ENCODE measurements around the gene NPR2. TPM values are rescaled to one million over a fixed set of nuclear protein-coding genes. Genes with fewer than 3 reads are reported as not detected.

The NPR2 gene
- total RNA-seq, 1 donor: 1.2 TPM

DNA sequence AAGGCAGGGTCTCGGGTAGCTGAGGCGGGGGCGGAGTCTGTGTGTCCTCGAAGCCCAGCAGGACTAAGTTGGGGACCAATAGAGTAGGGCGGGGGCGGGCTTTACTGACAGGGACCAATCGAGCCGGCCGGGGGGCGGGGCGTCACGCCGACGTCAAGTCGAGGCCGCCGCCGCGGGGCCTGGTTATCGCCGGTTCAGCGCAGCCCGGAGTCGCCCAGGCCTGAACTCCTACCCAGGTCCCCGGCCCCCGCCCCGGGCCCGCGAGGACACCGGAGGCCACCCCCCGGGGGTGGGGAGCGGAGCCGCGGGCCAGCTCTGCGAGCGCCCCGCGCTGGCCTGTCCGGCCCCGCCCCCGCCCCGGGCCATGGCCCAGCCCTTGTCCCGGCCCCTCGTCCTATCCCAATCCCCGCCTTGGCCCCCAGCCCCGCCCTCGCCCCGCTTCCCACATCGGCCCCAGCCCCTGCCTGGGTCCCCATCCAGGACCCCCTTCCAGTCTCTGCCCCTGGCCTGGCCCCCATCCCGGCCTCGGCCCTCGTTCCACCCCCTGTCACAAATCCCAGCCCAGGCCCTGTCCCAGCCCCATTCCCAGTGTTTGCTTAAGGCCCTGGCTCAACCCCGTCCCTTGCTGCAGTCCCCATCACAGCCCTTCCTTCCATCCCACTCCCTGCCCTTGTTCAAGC, 37.8 kb downstream of the NPR2 start, which contains the start of gene TMEM8B:
Gene TMEM8B, plus strand, starts transcription at position 145 of the 680 bp plus-strand sequence. Its CDS starts 220 bp downstream, at position 365.
- Histone ChIP-seq H3K27me3 (ENCODE audit: insufficient read depth, low read length) (peaks cover 3% of the 10 kb centered on the region), H3K4me3 (ENCODE audit: low read length) (peak within 1 kb of the TSS; percentile 41), H3K4me1 (ENCODE audit: insufficient read depth, low read length) (peaks cover 47% of the 10 kb centered on the region), H3K9me3 (ENCODE audit: low read depth, low read length) (no peaks in the 10 kb centered on the region)

DNA sequence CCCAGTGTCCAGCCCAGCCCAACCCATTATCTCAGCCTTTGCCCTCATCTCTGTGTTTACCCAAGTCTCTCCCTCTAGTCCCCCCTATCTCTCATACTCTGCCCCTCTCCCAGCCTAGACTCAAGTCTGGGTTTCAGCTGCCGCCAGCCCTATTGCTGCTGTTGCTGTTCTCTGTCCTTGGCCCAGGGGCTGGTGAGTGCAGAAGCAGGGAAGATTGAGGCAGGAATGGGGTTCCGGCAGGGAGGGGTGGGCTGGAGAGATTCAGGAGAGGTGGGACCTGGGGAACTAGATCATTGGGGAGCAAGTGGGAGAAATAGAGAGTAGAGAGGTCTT, 38.3 kb downstream of the NPR2 start:
- H3K4me3 ChIP-seq (ENCODE audit: low read length): no peak overlapping the region

DNA sequence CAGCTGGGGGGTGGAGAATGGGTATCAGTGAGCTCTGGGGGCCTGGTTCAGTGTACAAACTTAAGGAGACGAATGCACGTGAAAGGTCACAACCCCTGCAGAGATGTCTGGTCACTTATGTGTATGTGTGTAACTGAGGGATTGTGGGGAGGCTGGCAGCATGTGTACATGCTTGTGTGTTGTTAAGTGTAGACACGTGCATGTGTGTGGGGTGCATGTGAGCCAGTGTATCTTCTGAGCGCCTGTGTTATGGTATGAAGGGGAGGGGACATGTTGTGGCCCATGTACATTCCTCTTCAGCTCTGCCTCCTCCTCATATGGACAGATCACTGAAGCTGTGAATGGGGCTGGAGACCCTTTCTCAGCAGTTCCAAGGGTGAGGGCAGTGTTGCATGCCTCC, 39.6 kb downstream of the NPR2 start:
- Histone ChIP-seq H3K4me3 (ENCODE audit: low read length) (no peak overlapping the region), H3K27me3 (ENCODE audit: insufficient read depth, low read length) (peaks cover 3% of the 10 kb centered on the region), H3K9me3 (ENCODE audit: low read depth, low read length) (no peaks in the 10 kb centered on the region), H3K4me1 (ENCODE audit: insufficient read depth, low read length) (peaks cover 65% of the 10 kb centered on the region)

More for the DNA sequence above, 38.3 kb downstream of the NPR2 start:
- H3K27me3 ChIP-seq (ENCODE audit: insufficient read depth, low read length): peaks cover 3% of the 10 kb centered on the region
- peaks cover 52% of the 10 kb centered on the region for H3K4me1 ChIP-seq (ENCODE audit: insufficient read depth, low read length)
- H3K9me3 ChIP-seq (ENCODE audit: low read depth, low read length): no peaks in the 10 kb centered on the region

GRCh38 chr9:35832814-35833213, 41.4 kb downstream of the NPR2 start:
- no peak overlapping the region for H3K4me3 ChIP-seq (ENCODE audit: low read length)
- H3K4me1 ChIP-seq (ENCODE audit: insufficient read depth, low read length): peaks cover 66% of the 10 kb centered on the region
- no peaks in the 10 kb centered on the region for H3K27me3 ChIP-seq (ENCODE audit: insufficient read depth, low read length)
- no peaks in the 10 kb centered on the region for H3K9me3 ChIP-seq (ENCODE audit: low read depth, low read length)

- no peaks in the 10 kb centered on the region for H3K9me3 ChIP-seq (ENCODE audit: low read depth, low read length)
- peaks cover 58% of the 10 kb centered on the region for H3K4me1 ChIP-seq (ENCODE audit: insufficient read depth, low read length)
- no peak overlapping the region for H3K4me3 ChIP-seq (ENCODE audit: low read length)
- peaks cover 3% of the 10 kb centered on the region for H3K27me3 ChIP-seq (ENCODE audit: insufficient read depth, low read length)
These were observed 43.1 kb downstream of the NPR2 start for GRCh38 chr9:35834260-35835215.

DNA sequence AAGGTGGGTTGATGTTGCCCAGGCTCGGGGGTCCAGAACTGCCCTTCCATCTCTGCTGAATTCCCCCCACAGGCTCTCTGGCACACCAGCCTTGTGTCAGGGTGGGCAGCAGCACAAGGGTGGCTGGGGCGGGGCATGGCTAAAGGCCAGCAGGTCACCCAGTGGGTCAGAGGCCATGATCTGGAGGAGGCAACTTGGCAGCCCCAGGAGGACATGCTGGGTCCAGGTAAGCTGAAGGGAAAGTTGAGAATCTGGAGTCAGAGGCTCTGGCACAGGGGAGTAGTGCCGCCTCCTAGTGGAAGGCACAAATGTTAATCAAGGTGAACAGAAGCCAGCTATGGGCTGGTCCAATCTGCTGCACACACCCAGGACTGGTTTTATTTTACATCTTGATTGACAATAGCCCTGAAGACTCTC, 43.8 kb downstream of the NPR2 start:
- H3K4me1 ChIP-seq (ENCODE audit: insufficient read depth, low read length): peaks cover 58% of the 10 kb centered on the region
- H3K9me3 ChIP-seq (ENCODE audit: low read depth, low read length): no peaks in the 10 kb centered on the region
- peaks cover 3% of the 10 kb centered on the region for H3K27me3 ChIP-seq (ENCODE audit: insufficient read depth, low read length)
- H3K4me3 ChIP-seq (ENCODE audit: low read length): no peak overlapping the region

DNA sequence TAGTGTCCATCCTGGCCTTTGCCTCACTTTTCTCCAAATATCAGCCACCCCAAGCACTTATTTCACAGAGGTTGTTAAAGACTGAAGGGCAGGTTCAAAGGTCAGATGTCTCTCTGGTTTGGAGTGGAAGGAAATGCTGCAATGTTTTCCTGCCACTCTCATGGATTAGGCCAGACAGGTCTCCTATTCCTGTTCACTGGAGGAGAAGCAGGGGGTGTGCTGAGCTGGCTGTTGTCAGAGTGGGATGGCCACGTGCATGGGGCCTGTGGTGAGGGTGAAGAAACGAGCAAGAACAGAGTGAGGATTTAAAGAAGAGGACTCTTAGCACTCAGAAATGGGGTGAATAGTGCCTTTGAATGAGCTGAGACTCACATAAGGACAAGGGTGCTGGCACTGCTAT, 44.4 kb downstream of the NPR2 start:
- peaks cover 3% of the 10 kb centered on the region for H3K27me3 ChIP-seq (ENCODE audit: insufficient read depth, low read length)
- peaks cover 59% of the 10 kb centered on the region for H3K4me1 ChIP-seq (ENCODE audit: insufficient read depth, low read length)
- no peak overlapping the region for H3K4me3 ChIP-seq (ENCODE audit: low read length)
- H3K9me3 ChIP-seq (ENCODE audit: low read depth, low read length): no peaks in the 10 kb centered on the region

- Histone ChIP-seq H3K4me3 (ENCODE audit: low read length) (no peak overlapping the region), H3K4me1 (ENCODE audit: insufficient read depth, low read length) (peaks cover 52% of the 10 kb centered on the region)
These were observed 45.2 kb downstream of the NPR2 start for GRCh38 chr9:35836595-35836994.

GRCh38 chr9:35839926-35840325, 48.5 kb downstream of the NPR2 start:
- Histone ChIP-seq H3K9me3 (ENCODE audit: low read depth, low read length) (no peaks in the 10 kb centered on the region), H3K4me1 (ENCODE audit: insufficient read depth, low read length) (peaks cover 58% of the 10 kb centered on the region), H3K4me3 (ENCODE audit: low read length) (no peak overlapping the region), H3K27me3 (ENCODE audit: insufficient read depth, low read length) (peaks cover 3% of the 10 kb centered on the region)

More at GRCh38 chr9:35836595-35836994, 45.2 kb downstream of the NPR2 start:
- peaks cover 3% of the 10 kb centered on the region for H3K27me3 ChIP-seq (ENCODE audit: insufficient read depth, low read length)
- no peaks in the 10 kb centered on the region for H3K9me3 ChIP-seq (ENCODE audit: low read depth, low read length)

- H3K9me3 ChIP-seq (ENCODE audit: low read depth, low read length): no peaks in the 10 kb centered on the region
- peaks cover 58% of the 10 kb centered on the region for H3K4me1 ChIP-seq (ENCODE audit: insufficient read depth, low read length)
- peaks cover 3% of the 10 kb centered on the region for H3K27me3 ChIP-seq (ENCODE audit: insufficient read depth, low read length)
- H3K4me3 ChIP-seq (ENCODE audit: low read length): no peak overlapping the region
These were observed 49.7 kb downstream of the NPR2 start for GRCh38 chr9:35840881-35841644.

- H3K4me3 ChIP-seq (ENCODE audit: low read length): no peak overlapping the region
- H3K27me3 ChIP-seq (ENCODE audit: insufficient read depth, low read length): peaks cover 3% of the 10 kb centered on the region
- no peaks in the 10 kb centered on the region for H3K9me3 ChIP-seq (ENCODE audit: low read depth, low read length)
- H3K4me1 ChIP-seq (ENCODE audit: insufficient read depth, low read length): peaks cover 62% of the 10 kb centered on the region
These were observed 50.2 kb downstream of the NPR2 start for GRCh38 chr9:35841645-35841900.

DNA sequence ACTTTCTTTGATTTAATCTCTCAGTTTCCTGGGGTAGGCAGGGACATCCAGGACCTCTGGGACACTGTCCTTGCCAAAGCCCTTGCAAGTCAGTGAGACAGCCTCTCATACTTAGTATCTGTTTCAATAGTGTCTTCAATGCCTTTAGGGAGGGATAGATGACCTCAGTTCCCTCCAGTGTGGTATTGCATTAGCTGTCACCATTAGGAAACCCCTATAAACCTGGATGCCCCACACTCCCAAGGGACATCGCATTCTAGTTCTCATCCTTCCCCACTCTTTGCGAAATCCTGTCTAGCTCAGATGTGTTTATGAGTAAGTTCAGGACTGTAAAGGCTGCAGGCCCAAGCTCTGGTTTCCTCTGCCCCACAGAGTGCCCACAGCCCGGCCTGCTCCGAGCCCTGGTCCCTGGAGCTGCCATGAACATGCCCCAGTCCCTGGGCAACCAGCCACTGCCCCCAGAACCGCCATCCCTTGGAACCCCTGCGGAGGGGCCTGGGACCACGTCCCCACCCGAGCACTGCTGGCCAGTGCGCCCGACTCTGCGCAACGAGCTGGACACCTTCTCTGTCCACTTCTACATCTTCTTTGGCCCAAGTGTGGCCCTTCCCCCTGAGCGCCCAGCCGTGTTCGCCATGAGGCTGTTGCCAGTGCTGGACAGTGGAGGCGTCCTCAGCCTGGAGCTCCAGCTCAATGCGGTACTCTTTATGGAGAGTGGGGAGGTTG, 50.8 kb downstream of the NPR2 start:
- peaks cover 68% of the 10 kb centered on the region for H3K4me1 ChIP-seq (ENCODE audit: insufficient read depth, low read length)
- no peak overlapping the region for H3K4me3 ChIP-seq (ENCODE audit: low read length)
- no peaks in the 10 kb centered on the region for H3K9me3 ChIP-seq (ENCODE audit: low read depth, low read length)
- peaks cover 7% of the 10 kb centered on the region for H3K27me3 ChIP-seq (ENCODE audit: insufficient read depth, low read length)

DNA sequence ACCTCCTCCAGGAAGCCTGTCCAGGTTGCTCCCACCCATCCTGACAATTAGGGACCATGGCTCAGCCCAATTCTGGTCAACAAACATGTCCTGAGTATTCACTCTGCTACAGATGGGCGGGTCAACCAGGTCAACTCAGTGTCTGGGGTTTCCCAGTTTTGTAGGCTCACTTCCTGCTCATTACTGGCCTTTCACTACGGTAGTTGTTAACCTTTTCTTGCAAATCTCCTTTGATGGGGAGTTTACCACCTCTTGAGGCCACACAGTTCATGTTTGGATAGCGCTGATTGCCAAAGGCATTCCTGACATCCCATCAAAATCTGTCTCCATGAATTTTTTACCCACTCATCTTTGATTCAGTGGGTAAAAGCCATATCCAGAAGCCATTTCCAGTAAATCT, 51.4 kb downstream of the NPR2 start:
- Histone ChIP-seq H3K4me1 (ENCODE audit: insufficient read depth, low read length) (peaks cover 74% of the 10 kb centered on the region), H3K4me3 (ENCODE audit: low read length) (no peak overlapping the region), H3K9me3 (ENCODE audit: low read depth, low read length) (no peaks in the 10 kb centered on the region), H3K27me3 (ENCODE audit: insufficient read depth, low read length) (peaks cover 13% of the 10 kb centered on the region)

- H3K9me3 ChIP-seq (ENCODE audit: low read depth, low read length): no peaks in the 10 kb centered on the region
- H3K4me1 ChIP-seq (ENCODE audit: insufficient read depth, low read length): peaks cover 75% of the 10 kb centered on the region
- H3K4me3 ChIP-seq (ENCODE audit: low read length): no peak overlapping the region
- H3K27me3 ChIP-seq (ENCODE audit: insufficient read depth, low read length): peaks cover 15% of the 10 kb centered on the region
These were observed 53.4 kb downstream of the NPR2 start for GRCh38 chr9:35844628-35845270.
